WTC11 (cell line): ENCODE measurements around the gene PLXNA3. TPM values are rescaled to one million over a fixed set of nuclear protein-coding genes. Genes with fewer than 3 reads are reported as not detected.

Experiments used
- ATAC-seq: fragments of 200-7000 bp; cut with Tn5 transposase; 2 replicates; pipeline ENCODE4 v1.10.0; 2021; ENCODE audit warnings: mild to moderate bottlenecking, moderate library complexity
- CTCF ChIA-PET: fragments of 300-600 bp; sonication (Branson Sonifier 250); formaldehyde crosslinking; loops from one replicate; lab custom pipeline; 2021; ENCODE audit warnings: antibody characterized with exemption; lab: Charles Lee
- POLR2A ChIA-PET: fragments of 350-600 bp; sonication (Branson Sonifier 250); formaldehyde crosslinking; loops from one replicate; lab custom pipeline; 2021; ENCODE audit warnings: antibody characterized with exemption; lab: Charles Lee
- DNase-seq: peaks from one replicate; pipeline ENCODE4 v3.0.0; 2021; ENCODE audit warnings: low spot score
- H3K27ac Mint-ChIP-seq: 2 replicates; pipeline ENCODE4 v1.8.0; 2021; ENCODE audit warnings: mixed read lengths
- H3K27me3 Mint-ChIP-seq: 2 replicates; pipeline ENCODE4 v1.8.0; 2021; ENCODE audit warnings: low read depth, mild to moderate bottlenecking, moderate library complexity, mixed read lengths
- H3K36me3 Mint-ChIP-seq: 2 replicates; pipeline ENCODE4 v1.8.0; 2021; ENCODE audit warnings: mixed read lengths
- H3K4me1 Mint-ChIP-seq: 2 replicates; pipeline ENCODE4 v1.8.0; 2022; ENCODE audit warnings: mixed read lengths
- H3K4me3 Mint-ChIP-seq: 2 replicates; pipeline ENCODE4 v1.8.0; 2021; ENCODE audit warnings: mild to moderate bottlenecking, moderate library complexity, mixed read lengths
- H3K9me3 Mint-ChIP-seq: 2 replicates; pipeline ENCODE4 v1.8.0; 2021; ENCODE audit warnings: mixed read lengths
- AR ChIP-seq: fragments of 250-450 bp; sonication (Bioruptor Pico); IDR thresholded peaks from 2 replicates; pipeline ENCODE4 v1.9.0; 2021; ENCODE audit warnings: mild to moderate bottlenecking
- ATF3 ChIP-seq: sonication (generic); formaldehyde crosslinking; conservative IDR thresholded peaks from 2 replicates; pipeline ENCODE4 v1.8.1; 2022; ENCODE audit warnings: mild to moderate bottlenecking, missing genetic modification reagents
- CBFB ChIP-seq: sonication (generic); formaldehyde crosslinking; IDR thresholded peaks from 2 replicates; pipeline ENCODE4 v1.8.1; 2022; ENCODE audit warnings: mild to moderate bottlenecking, low read depth, missing genetic modification reagents
- CREB1 ChIP-seq: sonication (generic); formaldehyde crosslinking; IDR thresholded peaks from 2 replicates; pipeline ENCODE4 v1.8.0; 2023; ENCODE audit warnings: mild to moderate bottlenecking, missing genetic modification reagents
- FOXP1 ChIP-seq: sonication (generic); formaldehyde crosslinking; IDR thresholded peaks from 2 replicates; pipeline ENCODE4 v1.8.0; 2022; ENCODE audit warnings: missing genetic modification reagents, mild to moderate bottlenecking, moderate library complexity, borderline replicate concordance
- FOXP4 ChIP-seq: sonication (generic); formaldehyde crosslinking; IDR thresholded peaks from 2 replicates; pipeline ENCODE4 v1.8.0; 2022; ENCODE audit warnings: mild to moderate bottlenecking, missing genetic modification reagents
- HMGA2 ChIP-seq: fragments of 250-450 bp; sonication (Bioruptor Pico); IDR thresholded peaks from 2 replicates; pipeline ENCODE4 v1.4.0; 2021; ENCODE audit warnings: mild to moderate bottlenecking, moderate library complexity
- NR3C1 ChIP-seq: sonication (generic); formaldehyde crosslinking; conservative IDR thresholded peaks from 2 replicates; pipeline ENCODE4 v1.8.1; 2023; ENCODE audit warnings: low read depth, mild to moderate bottlenecking, missing genetic modification reagents
- ZNF416 ChIP-seq: fragments of 250-450 bp; sonication (Bioruptor Pico); IDR thresholded peaks from 2 replicates; pipeline ENCODE4 v1.9.0; 2021; ENCODE audit warnings: mild to moderate bottlenecking, inconsistent platforms
- total RNA-seq: library from RNA; stranded (reverse); gene quantifications from 3 replicates; pipeline ENCODE4 v1.2.3, GENCODE V29; 2021
- TF ChIP-seq, protein P1 (sequence below): sonication (generic); formaldehyde crosslinking; IDR thresholded peaks from 2 replicates; pipeline ENCODE4 v1.8.1; 2022; ENCODE audit warnings: low read depth, missing genetic modification reagents, borderline replicate concordance
- TF ChIP-seq, protein P2 (sequence below): sonication (generic); formaldehyde crosslinking; IDR thresholded peaks from 2 replicates; pipeline ENCODE4 v1.8.0; 2022; ENCODE audit warnings: missing genetic modification reagents
- TF ChIP-seq, protein P3 (sequence below): fragments of 250-450 bp; sonication (Bioruptor Pico); conservative IDR thresholded peaks from 2 replicates; pipeline ENCODE4 v1.9.0; 2021; ENCODE audit warnings: mild to moderate bottlenecking

Gene PLXNA3
- total RNA-seq, 1 experiment from 2014 or later = 26.6 TPM

DNA sequence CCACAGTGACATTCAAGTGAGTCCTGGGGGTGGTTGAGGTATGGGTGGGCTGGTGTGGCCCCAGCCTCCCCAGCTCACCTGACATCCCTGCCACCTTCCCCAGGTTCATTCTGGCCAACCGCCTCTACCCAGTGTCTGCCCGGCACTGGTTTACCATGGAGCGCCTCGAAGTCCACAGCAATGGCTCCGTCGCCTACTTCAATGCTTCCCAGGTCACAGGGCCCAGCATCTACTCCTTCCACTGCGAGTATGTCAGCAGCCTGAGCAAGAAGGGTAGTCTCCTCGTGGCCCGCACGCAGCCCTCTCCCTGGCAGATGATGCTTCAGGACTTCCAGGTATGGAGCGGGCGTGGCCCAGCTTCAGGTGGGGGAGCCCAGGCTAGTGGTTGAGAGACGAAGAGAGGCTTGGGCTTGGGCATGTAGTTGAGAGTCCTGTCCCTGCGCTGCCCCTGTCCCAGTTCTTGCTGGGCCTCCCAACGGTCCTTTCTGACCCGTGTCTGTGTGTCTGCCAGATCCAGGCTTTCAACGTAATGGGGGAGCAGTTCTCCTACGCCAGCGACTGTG, 22.8 kb upstream of the PLXNA3 start:
- ChIA-PET CTCF (interaction anchor here (1.2 kb wide), 1 partner anchor 62 kb away, joined by 3 read pairs; no protein-coding TSS in a partner anchor), POLR2A (no interaction called here)
- Mint-ChIP-seq H3K36me3 (peaks cover 12% of the 10 kb centered on the region; the same call in 1 of the 2 replicates), H3K4me3 (no peak overlapping the region), H3K4me1 (peaks cover 19% of the 10 kb centered on the region), H3K9me3 (no peaks in the 10 kb centered on the region), H3K27me3 (no peaks in the 10 kb centered on the region), H3K27ac (no peak overlapping the region)
- no peak for TF ChIP-seq HMGA2 (CRISPR knock-in tag)
- TF ChIP-seq, protein P1, sequence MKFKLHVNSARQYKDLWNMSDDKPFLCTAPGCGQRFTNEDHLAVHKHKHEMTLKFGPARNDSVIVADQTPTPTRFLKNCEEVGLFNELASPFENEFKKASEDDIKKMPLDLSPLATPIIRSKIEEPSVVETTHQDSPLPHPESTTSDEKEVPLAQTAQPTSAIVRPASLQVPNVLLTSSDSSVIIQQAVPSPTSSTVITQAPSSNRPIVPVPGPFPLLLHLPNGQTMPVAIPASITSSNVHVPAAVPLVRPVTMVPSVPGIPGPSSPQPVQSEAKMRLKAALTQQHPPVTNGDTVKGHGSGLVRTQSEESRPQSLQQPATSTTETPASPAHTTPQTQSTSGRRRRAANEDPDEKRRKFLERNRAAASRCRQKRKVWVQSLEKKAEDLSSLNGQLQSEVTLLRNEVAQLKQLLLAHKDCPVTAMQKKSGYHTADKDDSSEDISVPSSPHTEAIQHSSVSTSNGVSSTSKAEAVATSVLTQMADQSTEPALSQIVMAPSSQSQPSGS (CRISPR knock-in tag) = no peak
- TF ChIP-seq ATF3 (CRISPR knock-in tag) = no peak
- TF ChIP-seq FOXP1 (CRISPR knock-in tag) = no peak
- TF ChIP-seq FOXP4 (CRISPR knock-in tag) = no peak
- no peak for TF ChIP-seq CBFB (CRISPR knock-in tag)
- TF ChIP-seq CREB1 = no peak
- no peak for TF ChIP-seq AR (CRISPR knock-in tag)
- TF ChIP-seq, protein P2, sequence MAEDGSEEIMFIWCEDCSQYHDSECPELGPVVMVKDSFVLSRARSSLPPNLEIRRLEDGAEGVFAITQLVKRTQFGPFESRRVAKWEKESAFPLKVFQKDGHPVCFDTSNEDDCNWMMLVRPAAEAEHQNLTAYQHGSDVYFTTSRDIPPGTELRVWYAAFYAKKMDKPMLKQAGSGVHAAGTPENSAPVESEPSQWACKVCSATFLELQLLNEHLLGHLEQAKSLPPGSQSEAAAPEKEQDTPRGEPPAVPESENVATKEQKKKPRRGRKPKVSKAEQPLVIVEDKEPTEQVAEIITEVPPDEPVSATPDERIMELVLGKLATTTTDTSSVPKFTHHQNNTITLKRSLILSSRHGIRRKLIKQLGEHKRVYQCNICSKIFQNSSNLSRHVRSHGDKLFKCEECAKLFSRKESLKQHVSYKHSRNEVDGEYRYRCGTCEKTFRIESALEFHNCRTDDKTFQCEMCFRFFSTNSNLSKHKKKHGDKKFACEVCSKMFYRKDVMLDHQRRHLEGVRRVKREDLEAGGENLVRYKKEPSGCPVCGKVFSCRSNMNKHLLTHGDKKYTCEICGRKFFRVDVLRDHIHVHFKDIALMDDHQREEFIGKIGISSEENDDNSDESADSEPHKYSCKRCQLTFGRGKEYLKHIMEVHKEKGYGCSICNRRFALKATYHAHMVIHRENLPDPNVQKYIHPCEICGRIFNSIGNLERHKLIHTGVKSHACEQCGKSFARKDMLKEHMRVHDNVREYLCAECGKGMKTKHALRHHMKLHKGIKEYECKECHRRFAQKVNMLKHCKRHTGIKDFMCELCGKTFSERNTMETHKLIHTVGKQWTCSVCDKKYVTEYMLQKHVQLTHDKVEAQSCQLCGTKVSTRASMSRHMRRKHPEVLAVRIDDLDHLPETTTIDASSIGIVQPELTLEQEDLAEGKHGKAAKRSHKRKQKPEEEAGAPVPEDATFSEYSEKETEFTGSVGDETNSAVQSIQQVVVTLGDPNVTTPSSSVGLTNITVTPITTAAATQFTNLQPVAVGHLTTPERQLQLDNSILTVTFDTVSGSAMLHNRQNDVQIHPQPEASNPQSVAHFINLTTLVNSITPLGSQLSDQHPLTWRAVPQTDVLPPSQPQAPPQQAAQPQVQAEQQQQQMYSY = no peak
- TF ChIP-seq, protein P3, sequence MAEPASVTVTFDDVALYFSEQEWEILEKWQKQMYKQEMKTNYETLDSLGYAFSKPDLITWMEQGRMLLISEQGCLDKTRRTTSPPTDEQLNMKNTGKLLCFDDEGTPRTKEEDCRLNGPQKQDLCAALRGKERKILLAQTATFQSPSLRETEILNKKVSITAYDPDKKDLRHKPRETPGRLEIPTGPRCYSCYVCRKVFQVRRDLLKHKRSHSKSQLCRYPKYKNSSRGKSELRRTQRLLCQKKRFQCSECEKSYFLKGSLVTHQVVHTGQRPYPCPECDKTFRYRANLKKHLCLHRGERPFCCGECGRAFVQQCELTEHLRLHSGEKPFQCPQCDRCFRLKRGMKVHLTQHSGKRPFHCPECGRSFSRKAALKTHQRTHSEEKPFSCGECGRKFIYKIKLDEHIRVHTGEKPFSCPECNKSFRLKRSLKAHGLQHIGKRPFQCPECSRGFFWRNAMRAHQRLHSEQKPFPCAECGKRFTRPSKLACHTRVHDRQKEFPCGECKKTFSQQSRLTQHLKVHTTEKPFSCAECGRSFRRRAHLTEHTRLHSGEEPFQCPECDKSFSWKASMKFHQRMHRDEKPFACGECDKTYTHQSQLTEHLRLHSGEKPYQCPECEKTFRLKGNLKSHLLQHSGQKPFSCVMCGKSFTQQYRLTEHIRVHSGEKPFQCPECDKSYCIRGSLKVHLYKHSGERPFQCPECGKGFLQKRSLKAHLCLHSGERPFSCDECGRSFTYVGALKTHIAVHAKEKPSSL (CRISPR knock-in tag) = no peak
- no peak for TF ChIP-seq ZNF416
- TF ChIP-seq NR3C1 (CRISPR knock-in tag) = no peak
- DNase-seq (no peak), ATAC-seq (no peak)
